ENCODE measurements around the gene IRX6. TPM values are rescaled to one million over a fixed set of nuclear protein-coding genes. Genes with fewer than 3 reads are reported as not detected.

The IRX6 gene
- total RNA-seq, 1 donor: not detected

DNA sequence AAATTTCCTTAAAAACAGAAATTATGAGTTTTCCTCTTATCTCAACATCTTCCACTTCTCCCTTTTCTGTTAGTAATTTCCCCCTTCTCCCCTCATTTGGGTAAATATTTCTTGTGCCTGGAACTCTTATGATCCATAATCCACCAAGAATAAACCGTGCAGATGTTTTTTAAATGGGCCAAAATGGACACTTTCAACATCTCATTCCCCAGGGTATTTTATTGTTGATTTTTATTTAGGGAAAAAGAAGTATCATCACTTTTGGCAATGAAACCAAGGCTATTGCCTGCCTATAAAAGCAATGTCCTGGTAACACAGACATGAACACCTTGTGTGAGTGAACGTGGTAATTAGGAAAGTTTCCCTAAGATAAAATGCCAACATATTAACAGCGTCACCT is 54.6 kb downstream of the IRX6 start:
- TF ChIP-seq, protein P1, sequence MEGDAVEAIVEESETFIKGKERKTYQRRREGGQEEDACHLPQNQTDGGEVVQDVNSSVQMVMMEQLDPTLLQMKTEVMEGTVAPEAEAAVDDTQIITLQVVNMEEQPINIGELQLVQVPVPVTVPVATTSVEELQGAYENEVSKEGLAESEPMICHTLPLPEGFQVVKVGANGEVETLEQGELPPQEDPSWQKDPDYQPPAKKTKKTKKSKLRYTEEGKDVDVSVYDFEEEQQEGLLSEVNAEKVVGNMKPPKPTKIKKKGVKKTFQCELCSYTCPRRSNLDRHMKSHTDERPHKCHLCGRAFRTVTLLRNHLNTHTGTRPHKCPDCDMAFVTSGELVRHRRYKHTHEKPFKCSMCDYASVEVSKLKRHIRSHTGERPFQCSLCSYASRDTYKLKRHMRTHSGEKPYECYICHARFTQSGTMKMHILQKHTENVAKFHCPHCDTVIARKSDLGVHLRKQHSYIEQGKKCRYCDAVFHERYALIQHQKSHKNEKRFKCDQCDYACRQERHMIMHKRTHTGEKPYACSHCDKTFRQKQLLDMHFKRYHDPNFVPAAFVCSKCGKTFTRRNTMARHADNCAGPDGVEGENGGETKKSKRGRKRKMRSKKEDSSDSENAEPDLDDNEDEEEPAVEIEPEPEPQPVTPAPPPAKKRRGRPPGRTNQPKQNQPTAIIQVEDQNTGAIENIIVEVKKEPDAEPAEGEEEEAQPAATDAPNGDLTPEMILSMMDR (IDR thresholded peaks at IDR 0.05; ENCODE audit: insufficient read depth, low read depth, low read length): no peak
- no peak overlapping the region for H3K4me3 ChIP-seq (ENCODE audit: low read depth, low read length)
- DNase-seq (ENCODE audit: low read depth): no peak

GRCh38 chr16:55379371-55379770 is 55.4 kb downstream of the IRX6 start:
- H3K4me3 ChIP-seq (ENCODE audit: low read depth, low read length): no peak overlapping the region
- TF ChIP-seq, protein P1 (IDR thresholded peaks at IDR 0.05; ENCODE audit: insufficient read depth, low read depth, low read length): no peak
- DNase-seq (ENCODE audit: low read depth): no peak

- DNase-seq (ENCODE audit: low read depth): no peak
- no peak overlapping the region for H3K4me3 ChIP-seq (ENCODE audit: low read depth, low read length)
- TF ChIP-seq, protein P1 (IDR thresholded peaks at IDR 0.05; ENCODE audit: insufficient read depth, low read depth, low read length): no peak
Measured at GRCh38 chr16:55379876-55380390, 55.9 kb downstream of the IRX6 start.

Small RNA genes within 50 kb of the gene (small RNA-seq; reads per million reads assigned to genes)
- gene RN7SL841P: not detected

Other genes starting within 250 kb of the IRX6 start
- gene MMP2, start 155.0 kb downstream of the IRX6 start, total RNA-seq: 448 and 634 TPM in 2 replicates
- 47.7 and 54.8 TPM in 2 replicates for gene LPCAT2, start 184.9 kb downstream of the IRX6 start, total RNA-seq
- 1.3 and 2.6 TPM in 2 replicates for gene CAPNS2, start 242.5 kb downstream of the IRX6 start, total RNA-seq

All from fibroblast of villous mesenchyme (primary cell).